GM18951 (cell line): ENCODE results near the gene SND1.

Experiments used
- POLR2A ChIP-seq: IDR thresholded peaks from 4 replicates; pipeline ENCODE4 v1.6.1; 2011; ENCODE audit warnings: mild to moderate bottlenecking; ENCODE audit not compliant: insufficient read length, insufficient read depth; ENCODE audit errors: extremely low read depth
- in situ Hi-C: fragments of 300-500 bp; cut with MboI; formaldehyde crosslinking; loops from one replicate; pipeline ENCODE4 v1.12.0; 2022; ENCODE audit warnings: low sequenced_read_pairs, mixed read lengths, inconsistent platforms; ENCODE audit not compliant: unreplicated experiment

SND1 gene

GRCh38 chr7:128129224-128129864 is 477.4 kb downstream of the SND1 start:
- in situ Hi-C loops: no loop called here
- no peak for TF ChIP-seq POLR2A

GRCh38 chr7:128131115-128131514 is 479.1 kb downstream of the SND1 start:
- in situ Hi-C loops: no loop called here
- no peak for TF ChIP-seq POLR2A

GRCh38 chr7:128131731-128132130 is 479.7 kb downstream of the SND1 start:
- TF ChIP-seq POLR2A: no peak
- in situ Hi-C loops: no loop called here

GRCh38 chr7:128132426-128133069 is 480.6 kb downstream of the SND1 start:
- in situ Hi-C loops: no loop called here
- no peak for TF ChIP-seq POLR2A

- in situ Hi-C loops: no loop called here
- TF ChIP-seq POLR2A: no peak
Observed at GRCh38 chr7:128135159-128135514, 483.1 kb downstream of the SND1 start.

- no peak for TF ChIP-seq POLR2A
- in situ Hi-C loops: no loop called here
Observed at GRCh38 chr7:128135515-128136214, 483.7 kb downstream of the SND1 start.

GRCh38 chr7:128136215-128136597 is 484.2 kb downstream of the SND1 start:
- in situ Hi-C loops: no loop called here
- no peak for TF ChIP-seq POLR2A

- no peak for TF ChIP-seq POLR2A
- in situ Hi-C loops: no loop called here
Observed at GRCh38 chr7:128137181-128137580, 485.2 kb downstream of the SND1 start.

- TF ChIP-seq POLR2A: no peak
- in situ Hi-C loops: no loop called here
Observed at GRCh38 chr7:128139406-128139805, 487.4 kb downstream of the SND1 start.

- TF ChIP-seq POLR2A: no peak
- in situ Hi-C loops: no loop called here
Observed at GRCh38 chr7:128141683-128142195, 489.7 kb downstream of the SND1 start.
